Right atrium auricular region (tissue), 2 donors: ENCODE results near the gene LETMD1. TPM values are rescaled to one million over a fixed set of nuclear protein-coding genes. Genes with fewer than 3 reads are reported as not detected.

Source experiments
- DNase-seq: peaks from one replicate; pipeline ENCODE4 v3.0.0-alpha.2; 2019; ENCODE audit warnings: low spot score
- H3K27ac ChIP-seq, 2 donors: fragments of 200-600 bp; sonication (generic); 1 replicate in 1 of 2; 2 replicates in 1 of 2; pipeline ENCODE4 v1.5.1; 2016 to 2019
- H3K27me3 ChIP-seq, 2 donors: fragments of 200-600 bp; sonication (generic); one replicate each; pipeline versions ENCODE4 v1.5.1 to v1.6.0; 2017 to 2019
- H3K36me3 ChIP-seq: fragments of 200-600 bp; sonication (generic); one replicate; pipeline ENCODE4 v1.5.1; 2016
- H3K4me1 ChIP-seq, 2 donors: fragments of 200-600 bp; sonication (generic); one replicate each; pipeline versions ENCODE4 v1.5.1 to v1.6.0; 2017 to 2019
- H3K4me3 ChIP-seq, 2 donors: fragments of 200-600 bp; sonication (generic); 1 replicate in 1 of 2; 2 replicates in 1 of 2; pipeline ENCODE4 v1.5.1; 2017 to 2019; ENCODE audit warnings: mild to moderate bottlenecking in 1 of 2, moderate library complexity in 1 of 2
- H3K9me3 ChIP-seq, 2 donors: fragments of 200-600 bp; sonication (generic); one replicate each; pipeline ENCODE4 v1.5.1; 2019
- total RNA-seq, 2 donors: library from RNA; depleted of rRNA; stranded (reverse); fragments of >200 nt; gene quantifications; one replicate each; pipeline ENCODE4 v1.1.0, GENCODE V29; 2016
- TF ChIP-seq, protein P1 (sequence below), 2 donors: fragments of 200-600 bp; sonication (generic); IDR thresholded peaks; one replicate each; pipeline ENCODE4 v1.5.1; 2019; ENCODE audit warnings: antibody characterized with exemption in 2 of 2

LETMD1 gene
- total RNA-seq, 2 donors from 2014 or later, result 22.8 to 27.2 TPM

DNA sequence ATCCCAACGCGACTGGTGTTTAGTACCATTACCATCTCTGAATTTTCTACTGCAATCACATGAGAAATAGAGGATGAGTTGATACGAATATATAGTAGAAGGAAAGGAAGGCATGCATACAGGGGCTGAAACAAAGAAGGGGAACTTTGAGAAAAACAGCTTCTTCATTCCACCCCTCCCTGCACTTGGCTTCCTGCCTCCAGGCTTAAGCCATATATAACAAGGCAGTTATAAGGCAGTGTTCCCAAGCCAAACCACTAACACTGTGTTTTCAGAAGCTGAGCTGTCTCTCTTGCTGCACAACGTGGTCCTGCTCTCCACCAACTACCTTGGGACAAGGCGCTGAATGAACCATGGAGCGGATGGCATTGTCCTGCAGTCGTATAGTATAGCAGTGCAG lies 11.0 kb downstream of the LETMD1 start:
- no peak overlapping the region for H3K4me3 ChIP-seq
- H3K4me1 ChIP-seq, result no peaks in the 10 kb centered on the region
- TF ChIP-seq, protein P1, sequence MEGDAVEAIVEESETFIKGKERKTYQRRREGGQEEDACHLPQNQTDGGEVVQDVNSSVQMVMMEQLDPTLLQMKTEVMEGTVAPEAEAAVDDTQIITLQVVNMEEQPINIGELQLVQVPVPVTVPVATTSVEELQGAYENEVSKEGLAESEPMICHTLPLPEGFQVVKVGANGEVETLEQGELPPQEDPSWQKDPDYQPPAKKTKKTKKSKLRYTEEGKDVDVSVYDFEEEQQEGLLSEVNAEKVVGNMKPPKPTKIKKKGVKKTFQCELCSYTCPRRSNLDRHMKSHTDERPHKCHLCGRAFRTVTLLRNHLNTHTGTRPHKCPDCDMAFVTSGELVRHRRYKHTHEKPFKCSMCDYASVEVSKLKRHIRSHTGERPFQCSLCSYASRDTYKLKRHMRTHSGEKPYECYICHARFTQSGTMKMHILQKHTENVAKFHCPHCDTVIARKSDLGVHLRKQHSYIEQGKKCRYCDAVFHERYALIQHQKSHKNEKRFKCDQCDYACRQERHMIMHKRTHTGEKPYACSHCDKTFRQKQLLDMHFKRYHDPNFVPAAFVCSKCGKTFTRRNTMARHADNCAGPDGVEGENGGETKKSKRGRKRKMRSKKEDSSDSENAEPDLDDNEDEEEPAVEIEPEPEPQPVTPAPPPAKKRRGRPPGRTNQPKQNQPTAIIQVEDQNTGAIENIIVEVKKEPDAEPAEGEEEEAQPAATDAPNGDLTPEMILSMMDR (IDR thresholded peaks at IDR 0.05), result no peak
- peaks cover 75% of the 10 kb centered on the region for H3K36me3 ChIP-seq
- no peaks in the 10 kb centered on the region for H3K9me3 ChIP-seq
- no peak overlapping the region for H3K27ac ChIP-seq
- DNase-seq, result no peak
- no peaks in the 10 kb centered on the region for H3K27me3 ChIP-seq

- Histone ChIP-seq H3K4me3 (no peak overlapping the region), H3K27ac (no peak overlapping the region), H3K4me1 (no peaks in the 10 kb centered on the region), H3K36me3 (peaks cover 83% of the 10 kb centered on the region), H3K9me3 (no peaks in the 10 kb centered on the region), H3K27me3 (no peaks in the 10 kb centered on the region)
- DNase-seq, result no peak
- TF ChIP-seq, protein P1 (IDR thresholded peaks at IDR 0.05), result no peak
Measured at GRCh38 chr12:51062631-51063397, 14.7 kb downstream of the LETMD1 start.

DNA sequence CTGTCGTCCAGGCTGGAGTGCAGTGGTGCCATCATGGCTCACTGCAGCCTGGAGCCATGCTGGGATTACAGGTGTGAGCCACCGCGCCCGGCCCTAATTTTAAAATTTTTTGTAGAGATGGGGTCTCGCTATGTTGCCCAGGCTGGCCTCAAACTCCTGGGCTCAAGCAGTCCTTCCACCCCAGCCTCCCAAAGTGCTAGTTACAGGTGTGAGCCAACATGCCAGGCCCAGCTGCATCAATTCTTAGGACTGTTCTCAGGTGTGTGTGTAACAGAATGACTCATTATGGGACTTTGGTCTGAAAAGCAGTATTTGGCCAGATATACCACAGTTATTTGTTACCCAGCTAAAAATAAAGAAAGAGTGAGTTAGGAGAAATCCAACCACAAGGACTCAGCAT lies 17.4 kb downstream of the LETMD1 start:
- H3K27me3 ChIP-seq, result no peaks in the 10 kb centered on the region
- no peak overlapping the region for H3K4me3 ChIP-seq
- TF ChIP-seq, protein P1 (IDR thresholded peaks at IDR 0.05), result no peak
- DNase-seq, result no peak
- H3K36me3 ChIP-seq, result peaks cover 73% of the 10 kb centered on the region
- H3K4me1 ChIP-seq, result no peaks in the 10 kb centered on the region
- no peaks in the 10 kb centered on the region for H3K9me3 ChIP-seq
- no peak overlapping the region for H3K27ac ChIP-seq

- Histone ChIP-seq H3K4me1 (no peaks in the 10 kb centered on the region), H3K4me3 (no peak overlapping the region), H3K36me3 (peaks cover 89% of the 10 kb centered on the region), H3K27ac (no peak overlapping the region), H3K9me3 (no peaks in the 10 kb centered on the region), H3K27me3 (no peaks in the 10 kb centered on the region)
- DNase-seq, result no peak
- TF ChIP-seq, protein P1 (IDR thresholded peaks at IDR 0.05), result no peak
Measured at GRCh38 chr12:51067229-51067628, 19.1 kb downstream of the LETMD1 start.

DNA sequence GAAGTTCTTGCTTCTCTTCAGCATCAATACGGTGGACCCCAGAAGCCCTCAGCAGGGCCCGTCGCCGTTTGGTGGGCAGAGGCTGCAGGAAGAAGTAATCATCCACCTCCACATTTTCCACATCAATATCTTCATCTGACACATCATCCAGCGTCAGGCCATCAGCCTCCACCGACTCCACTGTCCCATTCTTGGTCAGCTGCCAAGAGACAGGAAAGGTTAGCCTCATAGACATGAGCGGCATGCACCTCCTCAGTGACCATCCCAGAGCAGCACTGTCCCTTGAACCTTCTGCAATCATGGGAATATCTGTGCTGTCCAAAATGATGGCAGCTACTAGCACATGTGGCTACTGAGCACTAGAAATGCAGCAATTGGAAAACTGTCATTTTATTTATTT lies 19.6 kb downstream of the LETMD1 start:
- H3K4me3 ChIP-seq, result no peak overlapping the region
- H3K27me3 ChIP-seq, result no peaks in the 10 kb centered on the region
- H3K36me3 ChIP-seq, result peaks cover 88% of the 10 kb centered on the region
- TF ChIP-seq, protein P1 (IDR thresholded peaks at IDR 0.05), result no peak
- no peak for DNase-seq
- H3K4me1 ChIP-seq, result no peaks in the 10 kb centered on the region
- H3K27ac ChIP-seq, result no peak overlapping the region
- H3K9me3 ChIP-seq, result no peaks in the 10 kb centered on the region

- TF ChIP-seq, protein P1 (IDR thresholded peaks at IDR 0.05), result no peak
- H3K36me3 ChIP-seq, result peaks cover 79% of the 10 kb centered on the region
- H3K4me3 ChIP-seq, result no peak overlapping the region
- H3K27ac ChIP-seq, result no peak overlapping the region
- no peaks in the 10 kb centered on the region for H3K27me3 ChIP-seq
- no peak for DNase-seq
- H3K4me1 ChIP-seq, result peaks cover 0 to under 1% of the 10 kb centered on the region in 2 donors
- no peaks in the 10 kb centered on the region for H3K9me3 ChIP-seq
Measured at GRCh38 chr12:51070004-51070403, 21.9 kb downstream of the LETMD1 start.
